ENCODE results near the gene OBP2A.

GRCh38 chr9:135498381-135499126 is 47.4 kb upstream of the OBP2A start:
- TF ChIP-seq EZH2 (IDR thresholded peaks at IDR 0.05; ENCODE audit: low read length, missing control alignments) (no peak), CTCF (conservative IDR thresholded peaks at IDR 0.05 in 1 of 2, IDR thresholded peaks at IDR 0.05 in 1 of 2; ENCODE audit: low read depth in 1 of 2, low read length in 2 of 2) (no peak)

All from fibroblast of lung (primary cell).